GM19397 (cell line): Measurements from ENCODE around the gene TLCD3B.
"Not testable (repeated sequence)": the region's sequence is repeated elsewhere in the genome, so short reads cannot be mapped to it uniquely, and the experiment has no call there.

Experiments used
- ATAC-seq: cut with Tn5 transposase; IDR thresholded peaks from one replicate; pipeline ENCODE4 v1.9.1; 2021; ENCODE audit warnings: mild to moderate bottlenecking, moderate library complexity; ENCODE audit not compliant: unreplicated experiment

TLCD3B gene

GRCh38 chr16:30027588-30028437 is 3.3 kb downstream of the TLCD3B start:
- ATAC-seq, result no peak

DNA sequence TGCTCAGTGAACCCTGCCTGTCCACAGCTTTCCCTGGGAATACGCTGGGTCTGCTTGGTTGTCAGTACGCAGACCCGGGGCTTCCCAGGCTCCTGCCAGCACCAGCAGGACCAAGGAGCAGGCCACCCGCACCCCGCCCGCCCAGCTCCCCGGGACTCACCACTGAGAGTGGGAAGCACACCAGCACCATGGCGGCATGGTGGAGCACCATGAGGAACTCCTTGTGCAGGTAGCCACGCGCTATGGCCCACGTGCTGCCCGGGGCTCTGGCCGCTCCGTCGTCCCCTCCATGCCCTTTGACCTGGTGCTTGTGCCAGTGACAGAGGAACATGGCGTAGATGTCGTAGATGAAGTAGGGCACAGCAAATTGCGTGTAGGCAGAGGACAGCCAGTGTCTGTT is 4.6 kb downstream of the TLCD3B start:
- no peak for ATAC-seq

DNA sequence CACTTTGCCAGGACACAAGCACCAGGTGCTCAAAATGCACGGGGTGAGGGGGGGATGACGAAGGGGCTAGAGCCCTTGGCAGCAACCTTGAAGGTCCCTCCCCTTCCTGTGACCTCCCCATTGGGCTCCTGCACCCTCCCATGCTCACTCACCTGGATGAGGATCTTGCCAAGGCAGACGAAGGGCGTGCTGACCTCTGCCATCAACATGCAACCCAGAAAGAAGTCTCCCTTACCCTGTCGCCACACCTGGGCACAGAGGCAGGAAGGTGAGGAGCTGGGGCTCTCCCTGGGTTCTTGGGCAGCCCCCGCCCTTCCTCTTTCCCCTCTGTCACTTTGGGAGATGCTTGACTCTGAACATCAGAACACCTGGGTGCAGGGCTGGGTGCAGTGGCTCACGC is 5.5 kb downstream of the TLCD3B start:
- ATAC-seq, result no peak

DNA sequence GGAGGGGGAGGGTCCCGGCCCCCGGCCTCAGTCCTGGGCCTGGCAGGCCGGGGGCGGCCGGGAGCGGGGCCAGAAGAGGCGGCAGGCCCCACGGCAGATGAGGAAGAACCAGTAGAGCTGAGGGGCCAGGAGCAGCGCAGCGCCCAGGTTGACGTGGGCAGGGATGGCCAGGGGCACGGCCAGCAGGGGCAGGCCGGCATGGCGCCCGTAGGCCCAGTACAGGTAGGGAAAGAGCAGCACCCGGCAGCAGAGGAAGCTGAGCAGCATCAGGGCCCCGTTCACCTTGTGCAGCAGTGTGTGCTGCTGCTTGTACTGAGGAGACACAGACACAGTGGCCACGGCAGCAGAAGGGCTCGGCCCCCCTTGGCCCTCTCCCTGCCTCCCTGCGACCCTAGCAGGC is 5.9 kb downstream of the TLCD3B start:
- no peak for ATAC-seq

DNA sequence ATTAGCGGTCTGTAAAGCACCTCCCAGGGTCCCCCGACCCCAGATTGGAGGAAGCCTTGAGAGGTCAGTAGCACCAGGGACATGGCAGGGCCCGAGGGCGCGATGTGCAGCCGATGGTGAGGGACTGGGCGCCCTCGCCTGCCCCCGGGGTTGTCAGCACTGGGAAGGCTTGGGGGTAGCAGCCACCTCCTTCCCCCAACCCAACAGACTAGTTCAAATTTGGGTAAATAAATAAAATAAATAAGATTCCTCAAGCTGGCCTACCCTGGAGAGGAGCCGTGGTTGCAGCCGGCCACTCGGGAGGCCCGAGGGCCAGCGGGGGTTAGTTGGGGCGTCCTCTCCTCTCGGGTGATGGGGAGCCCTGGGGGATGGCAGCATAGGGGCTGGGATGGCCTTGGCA is 6.6 kb downstream of the TLCD3B start:
- ATAC-seq, result no peak

- no peak for ATAC-seq
Measured at GRCh38 chr16:30023586-30023985, 7.5 kb downstream of the TLCD3B start.

- no peak for ATAC-seq
Measured at GRCh38 chr16:30022887-30023286, 8.2 kb downstream of the TLCD3B start, which contains the start of gene C16orf92. Gene C16orf92, plus strand, starts transcription at chr16:30023198. Its CDS starts 143 bp downstream, at chr16:30023341.

DNA sequence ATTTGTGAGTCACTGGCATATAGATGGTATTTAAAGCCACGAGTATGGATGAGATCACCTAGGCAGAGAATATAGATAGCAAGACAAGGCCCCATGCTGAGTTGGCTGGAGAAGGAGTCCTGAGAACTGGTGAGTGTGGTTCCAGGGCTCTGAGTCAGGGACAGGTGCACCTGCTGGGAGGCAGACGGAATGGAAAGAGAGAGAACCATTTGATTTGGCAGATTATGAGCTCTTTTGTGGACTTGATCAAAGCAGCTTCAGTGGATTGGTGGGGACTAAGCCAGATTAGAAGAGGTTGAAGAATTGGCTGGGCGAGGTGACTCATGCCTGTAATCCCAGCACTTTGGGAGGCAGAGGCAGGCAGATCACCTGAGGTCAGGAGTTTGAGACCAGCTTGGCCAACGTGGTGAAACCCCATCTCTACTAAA is 12.3 kb downstream of the TLCD3B start:
- no peak for ATAC-seq

- not testable (repeated sequence) for ATAC-seq
Measured at GRCh38 chr16:30017937-30018336, 13.1 kb downstream of the TLCD3B start.

DNA sequence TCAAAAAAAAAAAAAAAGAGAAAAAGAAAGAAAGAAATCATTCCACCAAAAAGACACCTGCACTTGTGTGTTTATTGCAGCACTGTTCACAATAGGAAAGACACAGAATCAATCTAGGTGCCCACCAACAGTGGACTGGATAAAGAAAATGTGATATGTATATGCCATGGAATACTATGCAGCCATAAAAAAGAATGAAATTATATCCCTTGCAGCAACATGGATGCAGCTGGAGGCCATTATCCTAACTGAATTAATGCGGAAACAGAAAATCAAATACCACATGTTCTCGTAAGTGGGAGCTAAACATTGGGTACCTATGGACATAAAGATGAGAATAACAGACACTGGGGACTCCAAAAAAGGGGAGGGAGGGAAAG is 13.8 kb downstream of the TLCD3B start:
- ATAC-seq, result no peak

DNA sequence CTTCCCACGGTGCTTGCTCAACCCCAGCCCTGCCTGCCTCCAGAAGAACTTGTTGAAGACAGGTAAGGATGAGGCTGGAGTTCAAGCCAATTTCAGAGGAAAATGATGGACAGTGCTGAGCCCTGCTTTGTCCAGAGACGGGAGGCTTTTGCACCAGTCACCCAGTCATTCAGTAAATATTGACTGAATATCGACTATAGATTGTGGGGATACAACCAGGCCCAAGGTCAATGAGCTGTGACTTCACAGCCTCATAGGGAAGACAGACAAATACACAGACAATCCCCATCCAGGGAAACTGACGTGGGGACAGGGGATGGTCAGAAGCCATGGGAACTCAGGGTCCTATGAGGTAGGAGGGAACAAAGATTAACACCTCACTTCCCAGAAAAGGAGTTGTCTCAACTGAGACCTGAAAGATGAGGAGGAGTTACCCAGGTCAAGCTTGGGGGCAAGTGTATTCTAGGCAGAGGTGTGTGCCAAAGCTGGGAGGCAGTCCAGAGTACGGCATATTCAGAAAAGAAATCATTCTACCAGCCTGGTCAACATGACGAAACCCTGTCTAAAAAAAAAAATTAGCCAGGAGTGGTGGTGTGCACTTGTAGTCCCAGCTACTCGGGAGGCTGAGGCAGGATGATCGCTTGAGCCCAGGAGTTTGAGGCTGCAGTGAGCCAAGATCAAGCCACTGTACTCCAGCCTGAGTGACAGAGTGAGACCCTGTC is 14.4 kb downstream of the TLCD3B start:
- ATAC-seq, result no peak

- ATAC-seq, result not testable (repeated sequence)
Measured at GRCh38 chr16:30015450-30015849, 15.6 kb downstream of the TLCD3B start.

GRCh38 chr16:30012598-30012997 is 18.5 kb downstream of the TLCD3B start:
- not testable (repeated sequence) for ATAC-seq

DNA sequence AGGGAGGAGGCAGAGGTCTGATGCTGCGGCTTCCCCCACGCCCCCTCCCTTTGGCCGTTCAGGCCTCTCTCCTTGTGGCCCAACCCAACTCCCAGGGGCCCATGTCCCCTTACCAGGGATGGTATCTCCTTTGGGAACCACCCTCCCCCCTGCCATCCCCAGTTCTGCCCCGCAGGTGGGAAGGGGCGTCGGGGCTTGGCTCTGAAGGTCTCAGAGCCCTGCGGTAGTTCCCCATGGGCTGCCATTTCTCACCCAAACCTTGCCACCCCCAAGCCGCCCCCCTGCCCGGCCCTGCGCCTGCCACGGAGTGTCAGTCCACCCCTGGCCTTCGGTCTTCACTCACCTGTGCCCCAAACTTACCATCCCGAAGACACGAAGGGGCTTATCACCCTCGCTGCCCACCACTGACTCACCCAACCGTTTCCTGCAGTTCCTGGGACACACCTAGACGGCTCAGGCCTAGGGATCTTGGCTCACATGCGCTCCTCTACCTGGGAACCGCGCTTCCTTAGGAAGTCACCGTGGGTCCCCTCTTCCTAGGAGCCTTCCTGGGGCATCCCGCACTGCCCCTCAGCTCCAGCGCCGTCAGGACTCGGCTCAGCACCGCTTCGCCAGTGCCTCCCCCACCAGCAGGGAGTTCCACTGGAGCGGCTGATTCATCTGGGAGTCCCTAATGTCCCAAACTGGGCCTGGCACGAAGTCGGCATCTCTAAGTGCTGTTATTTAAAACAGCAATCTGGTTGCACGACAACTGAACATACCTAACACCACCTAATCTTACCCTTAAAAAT is 19.2 kb downstream of the TLCD3B start:
- no peak for ATAC-seq

GRCh38 chr16:30010844-30011713 is 20.0 kb downstream of the TLCD3B start, which contains the start of gene DOC2A:
Gene DOC2A, minus strand, starts transcription at chr16:30011027. Its CDS starts 805 bp downstream, at chr16:30010222.
- no peak for ATAC-seq

GRCh38 chr16:30009990-30010843 is 20.9 kb downstream of the TLCD3B start:
- ATAC-seq, result no peak

GRCh38 chr16:30009085-30009862 is 21.8 kb downstream of the TLCD3B start:
- ATAC-seq, result no peak

GRCh38 chr16:30007378-30007895 is 23.6 kb downstream of the TLCD3B start:
- no peak for ATAC-seq
